GM12874 (cell line): ENCODE data around the gene SPON1.

ENCODE experiments used
- CTCF ChIP-seq: IDR thresholded peaks from 2 replicates; pipeline ENCODE4 v1.5.1; 2011; ENCODE audit warnings: low read depth, mild to moderate bottlenecking, control low read depth, low read length, moderate library complexity; ENCODE audit not compliant: insufficient read depth

Gene SPON1

DNA sequence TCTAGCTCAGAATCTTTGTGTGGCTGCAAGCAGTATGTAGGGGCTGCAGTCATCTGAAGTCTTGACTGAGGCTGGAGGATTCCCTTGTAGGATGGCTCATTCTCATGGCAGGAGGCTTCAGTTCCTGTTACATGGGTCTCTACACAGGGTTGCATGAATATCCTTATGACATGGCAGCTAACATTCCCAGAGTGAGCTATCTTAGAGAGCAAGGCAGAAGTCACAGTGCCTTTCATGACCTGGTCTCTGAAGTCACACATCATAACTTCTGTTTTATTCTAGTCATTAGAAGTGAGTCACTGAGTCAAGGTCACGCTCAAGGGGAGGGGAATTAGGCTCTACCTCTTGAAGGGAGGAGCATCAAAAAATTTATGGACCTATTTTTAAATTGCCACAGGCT, 10.3 kb upstream of the SPON1 start:
- no peak for TF ChIP-seq CTCF

GRCh38 chr11:13952668-13953067, 9.9 kb upstream of the SPON1 start:
- TF ChIP-seq CTCF: no peak

DNA sequence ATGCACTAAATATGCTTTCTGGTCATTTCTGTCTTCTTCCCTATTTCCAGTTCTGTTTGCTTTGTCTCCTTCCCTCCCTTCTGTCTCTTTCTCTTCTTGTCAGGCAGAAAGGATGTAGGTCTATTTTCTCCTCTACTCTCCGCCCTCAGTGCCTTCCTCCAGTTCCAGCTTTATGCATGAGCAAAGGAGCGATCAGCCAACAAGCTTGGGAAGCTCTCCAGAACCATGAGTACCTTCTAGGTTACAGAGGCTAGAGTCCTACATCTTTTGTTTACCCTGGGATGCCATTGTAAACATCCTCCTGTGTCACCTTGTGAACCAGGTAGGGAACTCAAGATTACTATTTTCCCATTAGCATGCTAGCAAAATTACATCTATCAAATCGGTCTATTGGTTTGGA, 7.9 kb upstream of the SPON1 start:
- no peak for TF ChIP-seq CTCF

DNA sequence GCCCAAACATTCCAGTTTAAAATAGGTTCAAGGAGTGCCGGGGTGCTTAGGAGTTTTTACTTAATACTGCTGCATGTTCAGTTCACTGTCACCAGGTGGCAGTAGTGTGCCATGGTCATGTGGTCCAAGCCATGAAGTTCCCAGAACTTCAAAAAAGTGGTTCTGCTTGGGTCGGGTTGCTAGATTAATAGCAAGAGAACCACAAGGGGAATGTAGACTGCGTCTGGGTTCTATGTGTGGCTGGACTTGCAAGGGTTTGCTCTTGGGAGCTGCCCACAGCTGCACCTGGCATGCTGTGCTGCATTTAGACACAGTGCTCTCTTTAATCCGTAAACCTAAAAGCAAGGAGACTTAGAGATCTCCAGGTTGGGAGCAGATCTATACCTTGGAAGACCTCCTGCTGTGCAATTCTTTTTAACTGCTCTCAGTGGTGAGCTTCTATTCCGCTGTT, 6.5 kb upstream of the SPON1 start:
- peak; percentile 74 for TF ChIP-seq CTCF

DNA sequence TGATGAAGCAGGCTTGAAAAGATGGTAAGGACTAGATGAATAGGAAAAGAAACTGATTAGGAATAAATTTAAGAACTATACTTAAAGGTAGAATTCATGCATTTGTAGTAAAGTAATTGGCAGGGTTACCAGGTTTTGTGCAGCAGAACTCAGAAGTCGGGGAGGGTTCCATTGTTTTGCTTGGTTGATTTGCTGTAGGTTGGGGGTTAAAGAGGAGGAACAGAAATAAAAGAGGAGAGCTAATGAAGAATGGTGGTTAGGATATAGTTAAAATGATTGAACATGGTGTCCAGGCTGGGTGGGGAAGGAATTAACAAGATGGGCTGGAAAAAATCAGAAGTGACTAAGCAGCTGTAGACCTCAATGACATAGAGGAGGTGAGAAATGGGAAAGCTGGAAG, 5.5 kb upstream of the SPON1 start:
- no peak for TF ChIP-seq CTCF

GRCh38 chr11:13958641-13959400, 3.7 kb upstream of the SPON1 start:
- TF ChIP-seq CTCF: no peak

GRCh38 chr11:13962198-13962561, 343 bp upstream of the SPON1 start:
- TF ChIP-seq CTCF: no peak
